GM03348 (cell line): ENCODE measurements around the gene SOX12.
"Not testable (repeated sequence)": the region's sequence is repeated elsewhere in the genome, so short reads cannot be mapped to it uniquely, and the experiment has no call there.

Experiments
- DNase-seq: peaks from one replicate; pipeline ENCODE4 v3.0.0; 2012; ENCODE audit warnings: low spot score

SOX12 gene

GRCh38 chr20:362271-363254 is 37.2 kb downstream of the SOX12 start:
- DNase-seq, result peak; percentile 44

DNA sequence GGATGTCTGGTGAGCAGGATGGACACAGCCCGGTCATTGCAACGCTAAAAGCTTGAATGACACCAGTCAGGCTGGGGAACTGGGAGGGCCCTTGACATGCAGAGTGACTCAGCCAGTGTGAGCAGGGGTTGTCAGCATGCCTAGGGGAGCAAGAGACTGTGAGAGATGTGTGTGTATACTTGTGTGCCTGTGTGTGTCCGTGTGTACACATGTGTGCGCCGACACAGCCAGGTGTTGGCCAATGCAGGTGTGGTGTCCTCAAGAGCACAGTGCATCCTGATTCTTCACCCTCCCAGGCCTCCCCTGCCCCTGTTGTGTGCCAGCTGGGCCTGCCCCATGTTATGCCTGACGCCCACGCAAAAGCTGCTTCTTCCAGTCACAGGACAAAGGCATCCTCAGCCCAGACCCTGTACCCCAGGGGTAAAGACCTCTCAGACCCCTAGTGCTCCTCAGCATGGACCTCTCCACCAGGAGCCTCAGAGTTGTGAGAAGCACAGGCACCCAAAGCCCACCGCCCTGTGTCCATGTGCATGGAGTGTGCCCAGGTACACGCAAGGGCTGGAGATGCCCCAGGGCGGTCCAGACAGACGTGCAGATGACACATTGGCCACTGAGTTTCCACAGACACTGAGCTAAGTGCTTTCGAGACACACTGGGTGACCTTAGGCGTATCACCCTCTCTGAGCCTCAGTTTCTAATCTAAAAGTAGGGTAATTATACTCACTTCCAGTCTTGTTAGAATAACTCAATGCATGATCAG is 38.1 kb downstream of the SOX12 start:
- DNase-seq, result no peak

DNA sequence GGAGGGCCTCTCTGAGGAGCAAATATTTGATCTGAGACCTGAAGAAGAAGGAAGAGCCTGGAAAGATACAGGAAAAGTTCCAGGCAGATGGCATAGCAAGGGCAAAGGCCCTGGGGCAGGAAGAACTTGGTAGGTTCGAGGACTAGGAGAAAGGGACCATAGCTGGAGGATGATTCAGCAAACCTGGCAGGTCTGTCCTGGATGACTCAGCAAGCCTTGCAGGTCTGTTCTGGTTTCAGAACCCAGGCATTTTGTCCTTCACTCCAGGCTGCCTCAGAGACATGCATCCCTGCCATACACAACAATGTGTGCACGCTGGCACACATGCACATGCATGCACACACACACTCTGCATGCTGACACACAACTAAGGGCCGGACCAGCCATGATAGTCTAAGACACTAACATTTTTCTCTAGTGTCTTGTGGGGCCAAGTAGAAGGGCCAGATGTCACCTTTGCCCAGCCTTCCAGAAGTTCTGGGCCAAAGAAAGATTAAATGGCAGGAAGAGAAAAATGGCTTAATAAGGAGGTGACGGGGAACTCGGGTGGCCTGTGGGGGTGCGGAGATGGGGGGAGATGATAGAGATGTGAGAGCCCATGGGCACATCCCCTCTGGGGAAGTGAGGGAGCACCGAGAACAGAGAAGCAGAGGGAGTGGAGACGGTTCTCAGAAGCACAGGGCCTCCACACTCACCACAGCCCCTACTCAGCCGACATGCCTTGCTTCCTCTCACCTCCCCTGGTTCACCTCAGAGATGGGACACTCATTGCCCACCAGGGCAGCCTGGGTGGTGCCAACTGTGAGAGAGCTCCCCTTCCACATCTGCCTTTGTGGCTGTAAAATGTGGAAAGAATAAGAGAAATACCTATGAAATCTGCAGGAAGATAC is 39.8 kb downstream of the SOX12 start:
- no peak for DNase-seq

- no peak for DNase-seq
These were observed 40.8 kb downstream of the SOX12 start for GRCh38 chr20:366041-366718.

- no peak for DNase-seq
These were observed 41.5 kb downstream of the SOX12 start for GRCh38 chr20:366719-367485.

GRCh38 chr20:367486-367887 is 42.1 kb downstream of the SOX12 start:
- no peak for DNase-seq

- no peak for DNase-seq
These were observed 43.6 kb downstream of the SOX12 start for GRCh38 chr20:368915-369314.

- DNase-seq, result no peak
These were observed 44.8 kb downstream of the SOX12 start for GRCh38 chr20:370151-370600.

GRCh38 chr20:370977-371754 is 45.8 kb downstream of the SOX12 start:
- DNase-seq, result no peak

DNA sequence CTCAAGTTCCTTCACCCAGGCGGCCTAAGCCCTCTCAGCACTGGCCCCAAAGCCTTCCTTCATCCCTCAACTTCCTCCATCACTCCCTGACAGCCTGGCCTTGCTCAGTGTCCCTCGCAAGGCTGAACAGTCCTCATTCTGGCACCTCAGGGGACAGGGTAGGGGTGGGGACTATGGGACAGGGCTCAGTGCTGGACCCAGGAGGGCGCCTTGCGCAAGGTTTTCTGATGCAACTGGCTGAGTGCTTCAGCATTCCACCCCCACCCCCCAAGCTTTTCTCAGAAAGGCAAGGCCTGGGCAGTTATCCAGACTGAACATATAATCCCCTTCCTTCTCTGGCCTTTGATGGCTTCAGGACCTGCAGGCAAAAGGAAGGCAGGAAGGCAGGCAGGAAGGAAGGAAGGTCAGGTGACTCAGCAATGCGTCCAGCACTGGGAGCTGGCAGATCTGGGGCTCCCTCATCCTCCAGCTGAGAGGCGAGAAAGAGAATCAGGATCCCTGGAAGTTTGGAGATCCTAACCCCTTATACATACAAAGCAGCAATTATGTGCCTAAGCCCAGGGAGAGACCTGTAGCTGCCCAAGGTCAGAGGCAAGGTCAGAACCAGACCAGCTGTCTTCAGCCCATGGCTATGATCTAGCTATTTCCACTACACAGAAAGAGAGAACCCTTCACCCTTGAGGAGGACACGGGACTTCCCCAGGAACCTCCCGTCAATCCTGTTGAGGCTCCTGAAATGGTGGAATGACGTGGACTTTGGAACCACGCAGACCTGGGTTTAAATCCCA is 46.6 kb downstream of the SOX12 start:
- peak; percentile 75 for DNase-seq

- DNase-seq, result not testable (repeated sequence)
These were observed 47.3 kb downstream of the SOX12 start for GRCh38 chr20:372543-373082.

GRCh38 chr20:373171-373890 is 48.0 kb downstream of the SOX12 start:
- peak; percentile 44 for DNase-seq

DNA sequence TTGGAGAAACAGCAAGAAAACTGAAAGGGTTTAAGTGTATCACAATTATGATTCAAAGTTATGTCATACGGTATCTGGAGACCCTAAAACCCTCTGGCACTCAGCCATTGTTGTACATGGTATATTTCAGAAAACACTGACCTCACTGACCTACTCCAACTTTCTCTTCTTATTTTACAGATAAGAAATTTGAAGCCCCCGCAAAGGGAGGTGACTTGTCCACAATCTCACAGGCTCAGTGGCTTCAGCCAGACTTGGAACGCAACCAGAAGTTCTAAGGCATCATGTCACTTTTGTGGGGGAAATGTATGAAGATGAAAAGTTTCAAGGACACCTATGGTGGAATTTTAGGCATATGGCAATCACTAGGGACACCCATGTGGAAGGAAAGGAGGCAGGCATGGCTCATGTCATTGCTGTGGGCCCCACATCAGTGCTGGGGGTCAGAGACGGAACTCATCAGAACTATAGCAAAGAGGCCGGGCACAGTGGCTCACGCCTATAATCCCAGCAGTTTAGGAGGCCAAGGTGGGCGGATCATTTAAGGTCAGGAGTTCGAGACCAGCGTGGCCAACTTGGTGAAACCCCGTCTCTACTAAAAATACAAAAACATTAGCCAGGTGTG is 50.0 kb downstream of the SOX12 start:
- no peak for DNase-seq

- DNase-seq, result no peak
These were observed 50.7 kb downstream of the SOX12 start for GRCh38 chr20:376089-376488.

GRCh38 chr20:376750-377149 is 51.4 kb downstream of the SOX12 start:
- no peak for DNase-seq

- DNase-seq, result not testable (repeated sequence)
These were observed 52.2 kb downstream of the SOX12 start for GRCh38 chr20:377578-377977.

- DNase-seq, result no peak
These were observed 53.6 kb downstream of the SOX12 start for GRCh38 chr20:378961-379336.
